Adrenal gland (tissue), 12 donors: Measurements from ENCODE around the gene CEP162. TPM values are rescaled to one million over a fixed set of nuclear protein-coding genes. Genes with fewer than 3 reads are reported as not detected.
"Not testable (repeated sequence)": the region's sequence is repeated elsewhere in the genome, so short reads cannot be mapped to it uniquely, and the experiment has no call there.

Source experiments
- DNase-seq, 7 donors: peaks; one replicate each; pipeline ENCODE4 v3.0.0-alpha.2; 2019 to 2020
- H3K27ac ChIP-seq, 5 donors: fragments of 200-600 bp; sonication (generic) in 4 of 5; 1 replicate in 3 of 5; 2 replicates in 2 of 5; pipeline versions ENCODE4 v1.5.1 to v1.8.0; 2016 to 2020; ENCODE audit warnings: mild to moderate bottlenecking in 1 of 5
- H3K27me3 ChIP-seq: fragments of 200-600 bp; 2 replicates; pipeline ENCODE4 v1.8.0; 2021
- H3K36me3 ChIP-seq, 2 donors: fragments of 200-600 bp; replicated peaks in 1 of 2; 1 replicate in 1 of 2; 2 replicates in 1 of 2; pipeline versions ENCODE4 v1.5.1 to v1.8.0; 2018 to 2022
- H3K4me1 ChIP-seq, 2 donors: fragments of 200-600 bp; replicated peaks in 1 of 2; 1 replicate in 1 of 2; 2 replicates in 1 of 2; pipeline versions ENCODE4 v1.5.1 to v1.8.0; 2018 to 2021
- H3K4me3 ChIP-seq, 4 donors: fragments of 200-600 bp; sonication (generic) in 3 of 4; one replicate each; pipeline ENCODE4 v1.5.1; 2016 to 2018
- H3K9me3 ChIP-seq, 3 donors: fragments of 200-600 bp; sonication (generic) in 1 of 3; replicated peaks in 1 of 3; 1 replicate in 2 of 3; 2 replicates in 1 of 3; pipeline versions ENCODE4 v1.5.1 to v1.8.0; 2016 to 2021
- POLR2A ChIP-seq, 2 donors: fragments of 450-650 bp; IDR thresholded peaks; one replicate each; pipeline ENCODE4 v1.6.1; 2017; ENCODE audit warnings: antibody characterized with exemption in 2 of 2, mild to moderate bottlenecking in 2 of 2, moderate library complexity in 1 of 2
- WGBS, 4 donors: extraction: QIAGEN DNeasy Blood & Tissue Kit in 2 of 4; methylation state at CpG; one replicate each; pipeline versions ENCODE4 v1.1.5 to v1.1.7; 2013 to 2017; 5-methylcytosine and 5-hydroxymethylcytosine counted together
- intact Hi-C, 2 donors: fragments of 100-400 bp; cut with DNase I; formaldehyde crosslinking; loops; one replicate each; pipeline versions ENCODE4 v1.14.1 to v1.15.0; 2022 to 2023
- polyA plus RNA-seq, 3 donors: library from polyadenylated mRNA; stranded (reverse); fragments of 200-250 nt in 2 of 3; fragments of 350-450 nt in 1 of 3; fragmentation: Illumina TruSeq in 1 of 3; extraction: RNeasy Lipid Tissue Mini Kit (QIAGEN cat#74804) in 1 of 3; gene quantifications; one replicate each; pipeline ENCODE4 v1.2.3, GENCODE V29; 2013 to 2014
- total RNA-seq, 9 donors: library from RNA; depleted of rRNA in 4 of 9; stranded (reverse); fragments of >200 nt in 4 of 9; fragments of 120-200 nt in 1 of 9; fragmentation: NEBNext Ultra II Directional in 1 of 9; extraction: Animal tissue kit (Norgen Biotek cat#: 25700) in 1 of 9; gene quantifications; one replicate each; pipeline versions ENCODE4 v1.1.0 to v1.2.4, GENCODE V29; 2013 to 2023
- TF ChIP-seq, protein P1 (sequence below), 6 experiments: fragments of 450-650 bp in 4 of 6; fragments of 200-600 bp in 2 of 6; sonication (generic) in 1 of 6; IDR thresholded peaks; 1 replicate in 5 of 6; 2 replicates in 1 of 6; pipeline versions ENCODE4 v1.5.1 to v1.8.0; 2016 to 2021; ENCODE audit warnings: antibody characterized with exemption in 6 of 6, mild to moderate bottlenecking in 2 of 6, moderate library complexity in 1 of 6
- donor health status: healthy with polysubstance abuse.
- donor health status: Bipolar disorder and iron deficiency.
- donor health status: DM: yes; HTN: yes; CAD: no.
- donor health status: DM: no; HTN: no; CAD: no.
- donor health status: DM: no; HTN: no; CAD: no.
- donor health status: DM: yes; HTN: yes; CAD: no.

CEP162 gene
- total and polyA plus RNA-seq, 12 donors: 3.2 to 15.5 (median 6.3) TPM

DNA sequence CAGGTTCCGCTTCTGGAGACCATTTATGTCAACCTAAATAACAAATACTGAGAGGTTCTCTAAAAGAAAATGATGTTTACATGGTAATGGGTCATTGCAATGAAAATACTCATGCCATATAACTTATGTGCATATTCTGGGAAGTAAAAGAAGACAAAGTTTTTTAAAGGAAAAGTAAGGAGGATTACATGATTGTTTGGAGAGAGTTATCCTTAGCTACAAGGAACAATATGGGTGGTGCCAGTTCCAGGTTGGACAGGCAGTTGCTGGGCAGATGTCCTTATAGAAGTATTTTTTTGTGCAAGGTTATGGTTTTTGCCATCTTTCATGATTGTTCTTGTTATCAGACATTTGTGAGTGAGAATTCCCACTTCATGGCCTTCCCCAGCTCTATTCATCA lies 141.4 kb downstream of the CEP162 start:
- Histone ChIP-seq H3K4me1 (no peaks in the 10 kb centered on the region), H3K4me3 (no peak overlapping the region), H3K36me3 (no peaks in the 10 kb centered on the region), H3K27me3 (no peaks in the 10 kb centered on the region), H3K27ac (no peak overlapping the region), H3K9me3 (no peaks in the 10 kb centered on the region)
- no peak for DNase-seq
- intact Hi-C loops: no loop called here
- no peak for TF ChIP-seq POLR2A (IDR thresholded peaks at IDR 0.05)
- TF ChIP-seq, protein P1, sequence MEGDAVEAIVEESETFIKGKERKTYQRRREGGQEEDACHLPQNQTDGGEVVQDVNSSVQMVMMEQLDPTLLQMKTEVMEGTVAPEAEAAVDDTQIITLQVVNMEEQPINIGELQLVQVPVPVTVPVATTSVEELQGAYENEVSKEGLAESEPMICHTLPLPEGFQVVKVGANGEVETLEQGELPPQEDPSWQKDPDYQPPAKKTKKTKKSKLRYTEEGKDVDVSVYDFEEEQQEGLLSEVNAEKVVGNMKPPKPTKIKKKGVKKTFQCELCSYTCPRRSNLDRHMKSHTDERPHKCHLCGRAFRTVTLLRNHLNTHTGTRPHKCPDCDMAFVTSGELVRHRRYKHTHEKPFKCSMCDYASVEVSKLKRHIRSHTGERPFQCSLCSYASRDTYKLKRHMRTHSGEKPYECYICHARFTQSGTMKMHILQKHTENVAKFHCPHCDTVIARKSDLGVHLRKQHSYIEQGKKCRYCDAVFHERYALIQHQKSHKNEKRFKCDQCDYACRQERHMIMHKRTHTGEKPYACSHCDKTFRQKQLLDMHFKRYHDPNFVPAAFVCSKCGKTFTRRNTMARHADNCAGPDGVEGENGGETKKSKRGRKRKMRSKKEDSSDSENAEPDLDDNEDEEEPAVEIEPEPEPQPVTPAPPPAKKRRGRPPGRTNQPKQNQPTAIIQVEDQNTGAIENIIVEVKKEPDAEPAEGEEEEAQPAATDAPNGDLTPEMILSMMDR (IDR thresholded peaks at IDR 0.05): no peak
- whole genome bisulfite sequencing, 4 donors: 71 to 84% (median 81%) methylated on average over 1 of the region's 1 CpG

- H3K27me3 ChIP-seq, H3K4me3 ChIP-seq, DNase-seq, intact Hi-C loops, H3K4me1 ChIP-seq, H3K9me3 ChIP-seq, H3K36me3 ChIP-seq, H3K27ac ChIP-seq: not testable (repeated sequence)
Observed at GRCh38 chr6:84084705-84085104, 142.7 kb downstream of the CEP162 start.

- H3K4me3 ChIP-seq: no peak overlapping the region
- no peaks in the 10 kb centered on the region for H3K9me3 ChIP-seq
- intact Hi-C loops: no loop called here
- no peak for TF ChIP-seq POLR2A (IDR thresholded peaks at IDR 0.05)
- TF ChIP-seq, protein P1 (IDR thresholded peaks at IDR 0.05): no peak
- H3K36me3 ChIP-seq: no peaks in the 10 kb centered on the region
- no peaks in the 10 kb centered on the region for H3K27me3 ChIP-seq
- no peak for DNase-seq
- no peaks in the 10 kb centered on the region for H3K4me1 ChIP-seq
- 67 to 69% (median 68%) methylated on average over 11 of the region's 11 CpGs for WGBS, 4 donors
- no peak overlapping the region for H3K27ac ChIP-seq
Observed at GRCh38 chr6:84082689-84083265, 144.7 kb downstream of the CEP162 start.

DNA sequence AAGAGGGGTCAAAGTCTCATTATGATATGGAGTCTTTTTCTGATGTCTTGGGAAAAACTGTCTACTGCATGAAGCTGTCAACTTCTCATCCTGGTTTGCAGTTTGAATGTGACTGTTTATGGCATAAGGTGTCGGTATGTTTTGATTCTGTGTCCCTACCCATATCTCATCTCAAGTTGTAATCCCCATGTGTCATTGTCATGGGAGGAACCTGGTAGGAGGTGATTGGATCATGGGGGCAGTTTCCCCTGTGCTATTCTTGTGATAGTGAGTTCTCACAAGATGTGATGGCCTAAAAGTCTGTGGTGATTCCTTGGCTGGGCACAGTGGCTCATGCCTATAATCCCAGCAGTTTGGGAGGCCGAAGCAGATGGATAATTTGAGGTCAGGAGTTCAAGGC lies 146.2 kb downstream of the CEP162 start:
- H3K36me3 ChIP-seq: no peaks in the 10 kb centered on the region
- no peaks in the 10 kb centered on the region for H3K27me3 ChIP-seq
- no peaks in the 10 kb centered on the region for H3K9me3 ChIP-seq
- WGBS, 4 donors: 79 to 100% (median 81%) methylated on average over 2 of the region's 2 CpGs
- no peaks in the 10 kb centered on the region for H3K4me1 ChIP-seq
- H3K27ac ChIP-seq: no peak overlapping the region
- intact Hi-C loops: no loop called here
- H3K4me3 ChIP-seq: no peak overlapping the region
- DNase-seq: no peak
- TF ChIP-seq, protein P1 (IDR thresholded peaks at IDR 0.05): no peak
- TF ChIP-seq POLR2A (IDR thresholded peaks at IDR 0.05): no peak

DNA sequence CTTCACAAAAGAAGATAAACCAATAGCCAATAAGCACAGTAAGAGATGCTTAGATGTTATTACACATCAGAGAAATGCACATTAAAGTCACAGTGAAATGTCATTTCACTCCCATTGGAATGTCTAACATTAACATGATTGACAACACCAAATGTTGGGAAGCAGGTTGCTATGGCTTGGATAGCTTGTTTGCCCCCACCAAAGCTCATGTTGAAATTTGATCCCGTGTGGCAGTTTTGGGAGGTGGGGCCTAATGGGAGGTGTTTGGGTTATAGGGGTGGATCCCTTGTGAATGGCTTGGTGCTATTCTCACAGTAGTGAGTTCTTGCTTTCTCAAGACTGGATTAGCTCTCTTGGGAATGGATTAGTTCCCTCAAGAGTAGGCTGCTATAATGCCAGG lies 149.1 kb downstream of the CEP162 start:
- Histone ChIP-seq H3K9me3 (no peaks in the 10 kb centered on the region), H3K4me1 (no peaks in the 10 kb centered on the region), H3K27ac (no peak overlapping the region), H3K4me3 (no peak overlapping the region), H3K36me3 (no peaks in the 10 kb centered on the region), H3K27me3 (no peaks in the 10 kb centered on the region)
- TF ChIP-seq, protein P1 (IDR thresholded peaks at IDR 0.05): no peak
- no peak for TF ChIP-seq POLR2A (IDR thresholded peaks at IDR 0.05)
- no peak for DNase-seq
- intact Hi-C loops: no loop called here
- WGBS, 4 donors: 7 to 44% (median 41%) methylated on average over 1 of the region's 1 CpG
